ENCODE results near the gene PRKCB. TPM values are rescaled to one million over a fixed set of nuclear protein-coding genes. Genes with fewer than 3 reads are reported as not detected.

PRKCB gene
- total and polyA plus RNA-seq, 4 donors, result 1.6 to 9.4 (median 4.0) TPM

- DNase-seq (ENCODE audit: low spot score), result no peak
- no peaks in the 10 kb centered on the region for H3K36me3 ChIP-seq (ENCODE audit: control insufficient read depth in 4 of 4, insufficient read depth in 3 of 4, low read depth in 1 of 4, low read length in 3 of 4)
Measured at GRCh38 chr16:24132048-24132796, 296.4 kb downstream of the PRKCB start.

GRCh38 chr16:24132797-24133155, 297.0 kb downstream of the PRKCB start:
- Histone ChIP-seq H3K36me3 (ENCODE audit: control insufficient read depth in 4 of 4, insufficient read depth in 3 of 4, low read depth in 1 of 4, low read length in 3 of 4) (no peaks in the 10 kb centered on the region), H3K4me1 (ENCODE audit: control insufficient read depth in 4 of 4, insufficient read depth in 4 of 4, low read length in 3 of 4) (no peaks in the 10 kb centered on the region), H3K9ac (ENCODE audit: low read depth in 1 of 2, low read length in 2 of 2) (no peak overlapping the region), H3K9me3 (ENCODE audit: control insufficient read depth in 4 of 4, low read length in 3 of 4) (no peaks in the 10 kb centered on the region), H3K4me3 (ENCODE audit: low read depth in 1 of 3, low read length in 3 of 3) (no peak overlapping the region), H3K27me3 (ENCODE audit: control insufficient read depth in 4 of 4, insufficient read depth in 4 of 4, low read length in 3 of 4) (peaks cover 0 to 2% (median 0%) of the 10 kb centered on the region in 4 donors), H3K27ac (ENCODE audit: low read depth in 1 of 2, low read length in 2 of 2) (no peak overlapping the region)
- 76% methylated on average over 3 of the region's 3 CpGs for WGBS
- no peak for TF ChIP-seq EGR1 (IDR thresholded peaks at IDR 0.05; ENCODE audit: low read depth in 2 of 2)
- TF ChIP-seq YY1 (IDR thresholded peaks at IDR 0.05), result no peak
- no peak for TF ChIP-seq SP1 (IDR thresholded peaks at IDR 0.05)
- no peak for TF ChIP-seq RAD21 (IDR thresholded peaks at IDR 0.05)
- TF ChIP-seq FOXA1 (IDR thresholded peaks at IDR 0.05), result no peak
- TF ChIP-seq HNF4G (IDR thresholded peaks at IDR 0.05), result no peak
- TF ChIP-seq NR2F2 (IDR thresholded peaks at IDR 0.05), result no peak
- TF ChIP-seq RXRA (IDR thresholded peaks at IDR 0.05), result no peak
- TF ChIP-seq, protein P1, sequence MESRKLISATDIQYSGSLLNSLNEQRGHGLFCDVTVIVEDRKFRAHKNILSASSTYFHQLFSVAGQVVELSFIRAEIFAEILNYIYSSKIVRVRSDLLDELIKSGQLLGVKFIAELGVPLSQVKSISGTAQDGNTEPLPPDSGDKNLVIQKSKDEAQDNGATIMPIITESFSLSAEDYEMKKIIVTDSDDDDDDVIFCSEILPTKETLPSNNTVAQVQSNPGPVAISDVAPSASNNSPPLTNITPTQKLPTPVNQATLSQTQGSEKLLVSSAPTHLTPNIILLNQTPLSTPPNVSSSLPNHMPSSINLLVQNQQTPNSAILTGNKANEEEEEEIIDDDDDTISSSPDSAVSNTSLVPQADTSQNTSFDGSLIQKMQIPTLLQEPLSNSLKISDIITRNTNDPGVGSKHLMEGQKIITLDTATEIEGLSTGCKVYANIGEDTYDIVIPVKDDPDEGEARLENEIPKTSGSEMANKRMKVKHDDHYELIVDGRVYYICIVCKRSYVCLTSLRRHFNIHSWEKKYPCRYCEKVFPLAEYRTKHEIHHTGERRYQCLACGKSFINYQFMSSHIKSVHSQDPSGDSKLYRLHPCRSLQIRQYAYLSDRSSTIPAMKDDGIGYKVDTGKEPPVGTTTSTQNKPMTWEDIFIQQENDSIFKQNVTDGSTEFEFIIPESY (IDR thresholded peaks at IDR 0.05), result no peak
- no peak for TF ChIP-seq CTCF (IDR thresholded peaks at IDR 0.05; ENCODE audit: low read depth, low read length, missing input control)
- TF ChIP-seq REST (IDR thresholded peaks at IDR 0.05), result no peak
- TF ChIP-seq ATF3 (IDR thresholded peaks at IDR 0.05), result no peak
- TF ChIP-seq TAF1 (conservative IDR thresholded peaks at IDR 0.05), result no peak
- TF ChIP-seq, protein P2, sequence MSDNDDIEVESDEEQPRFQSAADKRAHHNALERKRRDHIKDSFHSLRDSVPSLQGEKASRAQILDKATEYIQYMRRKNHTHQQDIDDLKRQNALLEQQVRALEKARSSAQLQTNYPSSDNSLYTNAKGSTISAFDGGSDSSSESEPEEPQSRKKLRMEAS (IDR thresholded peaks at IDR 0.05), result no peak
- DNase-seq (ENCODE audit: low spot score), result no peak

More at GRCh38 chr16:24132048-24132796, 296.4 kb downstream of the PRKCB start:
- TF ChIP-seq ATF3 (IDR thresholded peaks at IDR 0.05), result no peak
- Histone ChIP-seq H3K27me3 (ENCODE audit: control insufficient read depth in 4 of 4, insufficient read depth in 4 of 4, low read length in 3 of 4) (peaks cover 0 to 2% (median 0%) of the 10 kb centered on the region in 4 donors), H3K9ac (ENCODE audit: low read depth in 1 of 2, low read length in 2 of 2) (no peak overlapping the region), H3K4me1 (ENCODE audit: control insufficient read depth in 4 of 4, insufficient read depth in 4 of 4, low read length in 3 of 4) (no peaks in the 10 kb centered on the region), H3K27ac (ENCODE audit: low read depth in 1 of 2, low read length in 2 of 2) (no peak overlapping the region), H3K9me3 (ENCODE audit: control insufficient read depth in 4 of 4, low read length in 3 of 4) (no peaks in the 10 kb centered on the region), H3K4me3 (ENCODE audit: low read depth in 1 of 3, low read length in 3 of 3) (no peak overlapping the region)
- 88% methylated on average over 2 of the region's 2 CpGs for WGBS
